Hepatocyte (in vitro differentiated cells): ENCODE results near the gene RPTOR. TPM values are rescaled to one million over a fixed set of nuclear protein-coding genes. Genes with fewer than 3 reads are reported as not detected.
"Not testable (repeated sequence)": the region's sequence is repeated elsewhere in the genome, so short reads cannot be mapped to it uniquely, and the experiment has no call there.

Experiments
- DNase-seq: peaks from one replicate; pipeline ENCODE4 v3.0.0-alpha.2; 2016; ENCODE audit warnings: low spot score
- H2AFZ ChIP-seq: fragments of 200-600 bp; sonication (generic); 2 replicates; pipeline ENCODE4 v1.6.0; 2016; ENCODE audit warnings: antibody characterized with exemption, mild to moderate bottlenecking
- H3K27ac ChIP-seq: fragments of 200-600 bp; sonication (generic); 2 replicates; pipeline ENCODE4 v1.5.1; 2016; ENCODE audit warnings: mild to moderate bottlenecking
- H3K27me3 ChIP-seq: fragments of 200-600 bp; sonication (generic); 2 replicates; pipeline ENCODE4 v1.6.1; 2016
- H3K36me3 ChIP-seq: fragments of 200-600 bp; sonication (generic); replicated peaks from 2 replicates; pipeline ENCODE4 v1.5.1; 2016; ENCODE audit warnings: low read depth; ENCODE audit not compliant: insufficient read depth
- H3K4me1 ChIP-seq: fragments of 200-600 bp; sonication (generic); 2 replicates; pipeline ENCODE4 v1.5.1; 2016; ENCODE audit warnings: mild to moderate bottlenecking, moderate library complexity; ENCODE audit not compliant: insufficient read depth
- H3K4me2 ChIP-seq: fragments of 200-600 bp; sonication (generic); 2 replicates; pipeline ENCODE4 v1.6.0; 2016
- H3K4me3 ChIP-seq: fragments of 200-600 bp; sonication (generic); 2 replicates; pipeline ENCODE4 v1.5.1; 2016; ENCODE audit warnings: mild to moderate bottlenecking
- H3K79me2 ChIP-seq: fragments of 200-600 bp; sonication (generic); 2 replicates; pipeline ENCODE4 v1.6.0; 2017; ENCODE audit warnings: mild to moderate bottlenecking
- H3K9me2 ChIP-seq: fragments of 200-600 bp; sonication (generic); replicated peaks from 2 replicates; pipeline ENCODE4 v1.6.0; 2017; ENCODE audit warnings: mild to moderate bottlenecking; ENCODE audit not compliant: insufficient read depth
- H3K9me3 ChIP-seq: fragments of 200-600 bp; sonication (generic); 2 replicates; pipeline ENCODE4 v1.5.1; 2016; ENCODE audit warnings: low read depth, mild to moderate bottlenecking
- H4K20me1 ChIP-seq: fragments of 200-600 bp; sonication (generic); 2 replicates; pipeline ENCODE4 v1.6.0; 2016; ENCODE audit warnings: mild to moderate bottlenecking; ENCODE audit not compliant: insufficient read depth, poor library complexity, severe bottlenecking
- EZH2 ChIP-seq: fragments of 200-600 bp; sonication (generic); IDR thresholded peaks from 2 replicates; pipeline ENCODE4 v1.6.1; 2016; ENCODE audit warnings: antibody characterized with exemption, mild to moderate bottlenecking, borderline replicate concordance
- EZH2phosphoT487 ChIP-seq: fragments of 200-600 bp; sonication (generic); IDR thresholded peaks from one replicate; pipeline ENCODE4 v1.6.1; 2018; ENCODE audit warnings: antibody characterized with exemption, mild to moderate bottlenecking, low read depth, moderate library complexity; ENCODE audit not compliant: unreplicated experiment, severe bottlenecking
- WGBS: methylation state at CpG from one replicate; pipeline ENCODE4 v1.1.6; 2016; ENCODE audit warnings: low lambda C conversion rate; ENCODE audit errors: missing lambda C conversion rate; 5-methylcytosine and 5-hydroxymethylcytosine counted together
- polyA plus RNA-seq: library from polyadenylated mRNA; unstranded; fragments of >200 nt; fragmentation: Nextera tagmentation; extraction: Ambion mirVana; gene quantifications from 2 replicates; pipeline ENCODE4 v1.2.1, GENCODE V29; 2016
- total RNA-seq: library from RNA; depleted of rRNA; stranded (reverse); fragments of >200 nt; gene quantifications from 2 replicates; pipeline ENCODE4 v1.2.3, GENCODE V29; 2014
- TF ChIP-seq, protein P1 (sequence below): fragments of 200-600 bp; sonication (generic); IDR thresholded peaks from 2 replicates; pipeline ENCODE4 v1.5.1; 2016; ENCODE audit warnings: antibody characterized with exemption, mild to moderate bottlenecking; ENCODE audit not compliant: poor library complexity

Gene RPTOR
- total and polyA plus RNA-seq, 2 experiments from 2014 or later, result 14.1 to 20.6 TPM

GRCh38 chr17:80504686-80505413 is 39.8 kb upstream of the RPTOR start:
- Histone ChIP-seq H3K9me2 (no peaks in the 10 kb centered on the region), H3K4me2 (no peak overlapping the region), H3K79me2 (no peaks in the 10 kb centered on the region), H3K36me3 (no peaks in the 10 kb centered on the region), H3K27me3 (peaks cover 9% of the 10 kb centered on the region), H3K9me3 (no peaks in the 10 kb centered on the region), H2AFZ (no peak overlapping the region), H3K4me1 (no peaks in the 10 kb centered on the region), H3K4me3 (no peak overlapping the region), H4K20me1 (no peaks in the 10 kb centered on the region), H3K27ac (no peak overlapping the region)
- DNase-seq, result no peak
- WGBS, result 42% methylated on average over 8 of the region's 8 CpGs
- TF ChIP-seq, protein P1, sequence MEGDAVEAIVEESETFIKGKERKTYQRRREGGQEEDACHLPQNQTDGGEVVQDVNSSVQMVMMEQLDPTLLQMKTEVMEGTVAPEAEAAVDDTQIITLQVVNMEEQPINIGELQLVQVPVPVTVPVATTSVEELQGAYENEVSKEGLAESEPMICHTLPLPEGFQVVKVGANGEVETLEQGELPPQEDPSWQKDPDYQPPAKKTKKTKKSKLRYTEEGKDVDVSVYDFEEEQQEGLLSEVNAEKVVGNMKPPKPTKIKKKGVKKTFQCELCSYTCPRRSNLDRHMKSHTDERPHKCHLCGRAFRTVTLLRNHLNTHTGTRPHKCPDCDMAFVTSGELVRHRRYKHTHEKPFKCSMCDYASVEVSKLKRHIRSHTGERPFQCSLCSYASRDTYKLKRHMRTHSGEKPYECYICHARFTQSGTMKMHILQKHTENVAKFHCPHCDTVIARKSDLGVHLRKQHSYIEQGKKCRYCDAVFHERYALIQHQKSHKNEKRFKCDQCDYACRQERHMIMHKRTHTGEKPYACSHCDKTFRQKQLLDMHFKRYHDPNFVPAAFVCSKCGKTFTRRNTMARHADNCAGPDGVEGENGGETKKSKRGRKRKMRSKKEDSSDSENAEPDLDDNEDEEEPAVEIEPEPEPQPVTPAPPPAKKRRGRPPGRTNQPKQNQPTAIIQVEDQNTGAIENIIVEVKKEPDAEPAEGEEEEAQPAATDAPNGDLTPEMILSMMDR, result no peak
- no peak for TF ChIP-seq EZH2phosphoT487
- TF ChIP-seq EZH2, result no peak

DNA sequence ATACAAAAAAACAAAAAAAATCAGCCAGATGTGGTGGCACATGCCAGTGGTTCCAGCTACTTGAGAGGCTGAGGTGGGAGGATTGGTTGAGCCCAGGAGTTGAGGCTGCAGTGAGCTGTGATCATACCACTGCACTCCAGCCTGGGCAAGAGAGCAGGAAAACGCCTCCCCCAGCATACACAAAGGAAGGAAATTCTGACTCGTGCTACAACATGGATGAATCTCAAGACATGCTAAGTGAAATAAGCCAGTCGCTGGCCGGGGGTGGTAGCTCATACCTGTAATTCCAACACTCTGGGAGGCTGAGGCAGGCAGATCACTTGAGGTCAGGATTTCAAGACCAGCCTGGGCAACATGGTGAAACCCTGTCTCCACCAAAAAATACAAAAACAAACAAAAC is 37.5 kb upstream of the RPTOR start:
- not testable (repeated sequence) for H3K36me3 ChIP-seq, H3K4me3 ChIP-seq, H3K9me2 ChIP-seq, H3K79me2 ChIP-seq, H2AFZ ChIP-seq, H3K27me3 ChIP-seq, H3K27ac ChIP-seq, H3K4me2 ChIP-seq, H3K9me3 ChIP-seq, DNase-seq, H4K20me1 ChIP-seq, H3K4me1 ChIP-seq
- WGBS, result 67% methylated on average over 4 of the region's 4 CpGs

DNA sequence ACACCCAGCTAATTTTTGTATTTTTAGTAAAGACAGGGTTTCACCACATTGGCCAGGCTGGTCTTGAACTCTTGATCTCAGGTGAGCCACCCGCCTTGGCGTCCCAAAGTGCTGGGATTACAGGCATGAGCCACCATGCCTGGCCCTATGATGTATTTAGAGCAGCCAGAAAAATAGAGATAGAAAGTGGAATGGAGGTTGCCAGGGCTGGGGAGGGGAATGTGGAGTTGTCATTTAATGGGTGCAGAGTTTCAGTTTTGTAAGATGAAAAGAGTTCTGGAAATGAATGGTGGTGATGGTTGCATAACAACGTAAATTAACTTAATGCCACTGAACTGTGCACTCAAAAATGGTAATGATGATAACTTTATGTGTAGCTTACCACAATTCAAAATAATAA is 36.7 kb upstream of the RPTOR start:
- Histone ChIP-seq H3K27ac (no peak overlapping the region), H4K20me1 (no peaks in the 10 kb centered on the region), H3K4me1 (no peaks in the 10 kb centered on the region), H3K4me3 (no peak overlapping the region), H3K9me3 (no peaks in the 10 kb centered on the region), H2AFZ (no peak overlapping the region), H3K4me2 (no peak overlapping the region), H3K9me2 (no peaks in the 10 kb centered on the region), H3K36me3 (no peaks in the 10 kb centered on the region), H3K79me2 (no peaks in the 10 kb centered on the region), H3K27me3 (peaks cover 9% of the 10 kb centered on the region)
- 94% methylated on average over 3 of the region's 3 CpGs for WGBS
- TF ChIP-seq, protein P1, result no peak
- TF ChIP-seq EZH2phosphoT487 (no peak), EZH2 (no peak)
- no peak for DNase-seq

DNA sequence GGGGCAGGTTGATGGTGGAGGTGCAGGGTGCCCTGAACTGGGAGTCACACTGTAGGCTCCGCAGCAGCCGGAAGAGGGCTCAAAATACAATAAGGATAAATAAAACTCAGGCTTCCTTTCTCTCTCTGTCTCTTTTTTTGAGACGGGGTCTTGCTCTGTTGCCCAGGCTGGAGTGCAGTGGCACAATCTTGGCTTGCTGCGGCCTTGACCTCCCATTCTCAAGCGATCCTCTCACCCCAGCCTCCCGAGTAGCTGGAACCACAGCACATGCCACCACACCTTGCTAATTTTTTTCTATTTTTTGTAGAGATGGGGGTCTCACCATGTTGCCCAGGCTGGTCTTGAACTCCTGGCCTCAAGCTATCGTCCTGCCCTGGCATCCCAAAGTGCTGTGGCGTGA is 35.3 kb upstream of the RPTOR start:
- no peaks in the 10 kb centered on the region for H3K36me3 ChIP-seq
- H3K79me2 ChIP-seq, result no peaks in the 10 kb centered on the region
- H3K4me2 ChIP-seq, result no peak overlapping the region
- H3K9me3 ChIP-seq, result no peaks in the 10 kb centered on the region
- H3K9me2 ChIP-seq, result no peaks in the 10 kb centered on the region
- TF ChIP-seq EZH2 (no peak), EZH2phosphoT487 (no peak)
- TF ChIP-seq, protein P1, result no peak
- no peaks in the 10 kb centered on the region for H4K20me1 ChIP-seq
- H3K4me3 ChIP-seq, result no peak overlapping the region
- H3K27ac ChIP-seq, result no peak overlapping the region
- no peak for DNase-seq
- peaks cover 9% of the 10 kb centered on the region for H3K27me3 ChIP-seq
- 82% methylated on average over 8 of the region's 8 CpGs for WGBS
- H3K4me1 ChIP-seq, result no peaks in the 10 kb centered on the region
- no peak overlapping the region for H2AFZ ChIP-seq
